ENCODE data around the gene SLC4A11. TPM values are rescaled to one million over a fixed set of nuclear protein-coding genes. Genes with fewer than 3 reads are reported as not detected.
"Not testable (repeated sequence)": the region's sequence is repeated elsewhere in the genome, so short reads cannot be mapped to it uniquely, and the experiment has no call there.

SLC4A11 gene
- polyA plus RNA-seq, 1 experiment, result 1.2 TPM

DNA sequence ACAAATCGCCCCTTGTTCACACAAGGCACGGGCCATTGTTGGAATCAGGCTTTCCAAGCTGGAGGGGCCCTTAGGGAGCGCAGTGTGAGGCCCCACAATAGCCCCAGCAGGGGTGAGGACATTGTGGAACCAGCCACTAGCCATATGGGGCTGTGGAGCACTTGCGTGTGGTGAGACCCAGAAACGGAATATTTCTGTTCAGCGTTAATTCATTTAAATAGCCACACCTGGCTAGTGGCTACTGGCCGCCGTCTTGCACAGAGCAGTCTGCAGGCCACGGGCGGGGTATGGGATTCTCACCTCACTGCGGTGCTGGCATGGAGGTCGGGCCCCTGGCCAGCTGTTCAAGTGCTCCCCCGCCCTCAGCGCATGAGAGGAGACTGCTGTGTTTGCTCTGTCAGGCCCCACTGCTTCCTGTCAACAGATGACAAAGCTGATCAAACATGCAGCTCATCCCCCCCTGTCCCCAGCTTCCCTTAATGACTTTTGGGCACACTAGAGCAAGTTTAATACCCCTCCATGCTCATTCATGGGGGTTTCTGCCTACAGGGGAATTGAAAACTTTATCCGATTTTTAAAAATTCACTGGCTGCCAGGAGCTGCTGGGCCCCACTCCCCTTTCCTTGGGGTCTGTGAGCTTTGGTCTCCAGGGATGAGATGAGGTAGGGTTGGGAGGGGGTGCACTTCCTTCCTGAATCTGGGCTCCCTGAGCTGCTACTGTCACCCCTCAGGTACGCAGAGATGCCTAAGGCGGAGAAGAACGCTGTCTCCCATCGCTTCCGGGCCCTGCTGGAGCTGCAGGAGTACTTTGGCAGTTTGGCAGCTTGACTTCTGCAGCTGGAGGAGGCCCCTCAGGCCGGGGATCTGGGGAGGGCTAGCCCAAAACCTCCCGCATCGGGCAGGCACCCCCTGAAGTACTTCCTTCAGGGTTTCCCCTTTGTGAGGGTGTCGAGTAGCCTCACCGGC is 16.1 kb downstream of the SLC4A11 start:
- H3K4me3 ChIP-seq (ENCODE audit: low read depth, low read length), result no peak overlapping the region
- DNase-seq (ENCODE audit: low read depth), result no peak
- peaks cover 12% of the 10 kb centered on the region for H3K36me3 ChIP-seq (ENCODE audit: control insufficient read depth, insufficient read depth, low read length)
- no peaks in the 10 kb centered on the region for H3K27me3 ChIP-seq (ENCODE audit: control insufficient read depth, insufficient read depth, low read length)
- TF ChIP-seq, protein P1, sequence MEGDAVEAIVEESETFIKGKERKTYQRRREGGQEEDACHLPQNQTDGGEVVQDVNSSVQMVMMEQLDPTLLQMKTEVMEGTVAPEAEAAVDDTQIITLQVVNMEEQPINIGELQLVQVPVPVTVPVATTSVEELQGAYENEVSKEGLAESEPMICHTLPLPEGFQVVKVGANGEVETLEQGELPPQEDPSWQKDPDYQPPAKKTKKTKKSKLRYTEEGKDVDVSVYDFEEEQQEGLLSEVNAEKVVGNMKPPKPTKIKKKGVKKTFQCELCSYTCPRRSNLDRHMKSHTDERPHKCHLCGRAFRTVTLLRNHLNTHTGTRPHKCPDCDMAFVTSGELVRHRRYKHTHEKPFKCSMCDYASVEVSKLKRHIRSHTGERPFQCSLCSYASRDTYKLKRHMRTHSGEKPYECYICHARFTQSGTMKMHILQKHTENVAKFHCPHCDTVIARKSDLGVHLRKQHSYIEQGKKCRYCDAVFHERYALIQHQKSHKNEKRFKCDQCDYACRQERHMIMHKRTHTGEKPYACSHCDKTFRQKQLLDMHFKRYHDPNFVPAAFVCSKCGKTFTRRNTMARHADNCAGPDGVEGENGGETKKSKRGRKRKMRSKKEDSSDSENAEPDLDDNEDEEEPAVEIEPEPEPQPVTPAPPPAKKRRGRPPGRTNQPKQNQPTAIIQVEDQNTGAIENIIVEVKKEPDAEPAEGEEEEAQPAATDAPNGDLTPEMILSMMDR (IDR thresholded peaks at IDR 0.05; ENCODE audit: insufficient read depth, low read depth, low read length), result no peak
- POLR2A ChIA-PET, result no interaction called here
- CTCF ChIA-PET, result interaction anchor here (1.1 kb wide), 1 partner anchor 488 kb away, joined by 4 read pairs; no protein-coding TSS in a partner anchor

DNA sequence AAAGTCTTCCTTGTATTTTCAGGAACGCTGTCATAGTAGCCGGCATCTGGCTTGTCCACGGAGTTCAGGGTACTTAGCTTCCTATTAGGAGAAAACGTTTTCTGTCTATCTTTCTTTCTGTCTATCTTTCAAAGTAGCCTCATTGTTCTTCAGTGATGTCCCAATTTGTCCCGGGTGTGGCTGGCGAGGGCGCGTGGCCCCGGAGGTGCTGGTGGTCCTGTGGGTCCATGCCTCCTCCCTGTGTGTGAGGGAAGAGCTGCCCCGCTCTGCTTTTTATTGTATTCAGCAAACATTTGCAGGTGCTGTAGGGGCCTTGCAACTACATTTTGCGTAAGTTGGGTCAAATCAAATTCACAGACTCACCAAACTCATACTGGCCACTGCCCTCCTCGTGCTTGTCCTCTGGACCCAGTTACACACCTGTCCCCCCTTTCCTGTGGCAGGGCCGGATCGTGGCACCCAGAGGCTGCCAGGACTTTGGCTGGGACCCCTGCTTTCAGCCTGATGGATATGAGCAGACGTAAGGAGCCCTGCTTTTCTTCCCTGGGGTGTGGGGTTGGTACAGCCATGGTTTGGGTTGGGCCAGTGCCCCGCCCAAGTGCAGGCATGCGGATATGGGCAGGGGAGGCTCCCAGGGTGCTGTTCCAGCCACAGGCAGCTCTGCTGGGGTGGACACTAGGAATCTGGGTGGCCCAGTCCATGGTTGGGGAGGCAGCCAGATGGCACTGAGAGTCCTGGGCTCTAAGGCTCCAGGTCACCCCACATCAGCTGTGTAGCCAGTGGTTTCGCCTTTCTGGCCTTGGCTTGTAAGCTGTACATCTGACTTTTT is 17.4 kb downstream of the SLC4A11 start:
- no peak for DNase-seq (ENCODE audit: low read depth)
- CTCF ChIA-PET, result interaction anchor here (2.0 to 3.7 kb wide), 2 partner anchors 12 to 95 kb away, joined by 5 to 21 read pairs; no protein-coding TSS in a partner anchor
- TF ChIP-seq, protein P1 (IDR thresholded peaks at IDR 0.05; ENCODE audit: insufficient read depth, low read depth, low read length), result no peak
- Histone ChIP-seq H3K27me3 (ENCODE audit: control insufficient read depth, insufficient read depth, low read length) (no peaks in the 10 kb centered on the region), H3K36me3 (ENCODE audit: control insufficient read depth, insufficient read depth, low read length) (peaks cover 13% of the 10 kb centered on the region), H3K4me3 (ENCODE audit: low read depth, low read length) (no peak overlapping the region)
- POLR2A ChIA-PET, result no interaction called here

DNA sequence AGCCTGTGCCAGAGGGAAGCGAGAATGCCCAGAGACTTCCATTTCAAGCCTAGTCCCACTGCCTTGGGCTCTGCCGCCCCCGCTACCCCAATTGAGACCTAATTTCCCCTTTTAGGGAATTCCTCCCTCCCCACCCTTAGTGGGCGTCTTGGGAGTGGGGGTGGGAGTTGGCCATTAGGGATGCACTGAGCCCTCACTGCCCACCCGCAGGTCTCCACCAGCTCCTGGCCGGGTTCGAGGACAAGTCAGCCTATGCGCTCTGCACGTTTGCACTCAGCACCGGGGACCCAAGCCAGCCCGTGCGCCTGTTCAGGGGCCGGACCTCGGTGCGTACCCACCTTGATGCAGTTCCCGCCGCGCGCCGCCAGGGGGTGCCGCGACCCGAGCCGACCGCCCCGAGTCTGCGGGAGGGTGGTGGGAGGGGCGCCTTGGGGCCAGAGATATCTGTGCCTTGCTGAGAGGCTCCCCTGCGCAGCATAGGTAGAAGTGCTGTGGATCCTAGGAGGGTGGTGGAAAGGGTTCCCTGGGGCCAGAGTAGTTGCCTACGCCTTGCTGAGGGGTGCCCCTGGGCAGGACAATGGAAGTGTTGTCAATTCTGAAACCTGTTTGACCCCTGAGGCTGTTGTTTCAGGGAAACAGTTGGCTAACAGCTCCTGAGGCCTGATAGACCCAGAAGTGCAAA is 20.5 kb downstream of the SLC4A11 start:
- Histone ChIP-seq H3K36me3 (ENCODE audit: control insufficient read depth, insufficient read depth, low read length) (peaks cover 23% of the 10 kb centered on the region), H3K4me3 (ENCODE audit: low read depth, low read length) (no peak overlapping the region), H3K27me3 (ENCODE audit: control insufficient read depth, insufficient read depth, low read length) (no peaks in the 10 kb centered on the region)
- ChIA-PET CTCF (interaction anchor here (0.5 to 3.7 kb wide), 25 partner anchors 9 to 429 kb away, joined by 3 to 21 read pairs (median 4); partner anchors contain the start of genes ITPA and SLC4A11), POLR2A (no interaction called here)
- DNase-seq (ENCODE audit: low read depth), result no peak
- TF ChIP-seq, protein P1 (IDR thresholded peaks at IDR 0.05; ENCODE audit: insufficient read depth, low read depth, low read length), result peak; percentile 92

DNA sequence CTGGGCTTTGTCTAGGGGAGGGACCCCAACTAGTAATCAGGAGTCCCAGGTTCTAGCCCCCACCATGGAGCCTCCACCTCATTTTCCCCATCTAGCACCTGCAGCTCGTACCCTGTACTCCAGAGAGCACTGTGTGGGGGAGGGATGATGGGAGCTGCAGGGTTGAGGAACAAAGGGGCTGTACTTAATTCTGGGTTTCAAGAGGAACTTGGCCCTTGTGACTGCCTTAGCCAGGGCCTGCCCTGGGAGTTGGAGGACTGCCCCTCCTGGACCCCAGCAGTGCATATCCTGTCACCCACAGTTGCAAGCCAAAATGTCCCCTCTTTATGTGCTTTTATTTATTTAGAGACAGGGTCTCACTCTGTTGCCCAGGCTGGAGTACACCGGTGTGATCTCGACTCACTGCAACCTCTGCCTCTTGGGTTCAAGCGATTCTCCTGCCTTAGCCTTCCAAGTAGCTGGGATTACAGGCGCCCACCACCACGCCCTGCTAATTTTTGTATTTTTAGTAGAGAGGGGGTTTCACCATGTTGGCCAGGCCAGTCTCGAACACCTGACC is 23.6 kb downstream of the SLC4A11 start:
- DNase-seq (ENCODE audit: low read depth); H3K27me3 ChIP-seq (ENCODE audit: control insufficient read depth, insufficient read depth, low read length); POLR2A ChIA-PET; H3K4me3 ChIP-seq (ENCODE audit: low read depth, low read length): not testable (repeated sequence)
- CTCF ChIA-PET, result interaction anchor here (1.2 kb wide), 1 partner anchor 115 kb away, joined by 4 read pairs; no protein-coding TSS in a partner anchor
- H3K36me3 ChIP-seq (ENCODE audit: control insufficient read depth, insufficient read depth, low read length), result peaks cover 15% of the 10 kb centered on the region

DNA sequence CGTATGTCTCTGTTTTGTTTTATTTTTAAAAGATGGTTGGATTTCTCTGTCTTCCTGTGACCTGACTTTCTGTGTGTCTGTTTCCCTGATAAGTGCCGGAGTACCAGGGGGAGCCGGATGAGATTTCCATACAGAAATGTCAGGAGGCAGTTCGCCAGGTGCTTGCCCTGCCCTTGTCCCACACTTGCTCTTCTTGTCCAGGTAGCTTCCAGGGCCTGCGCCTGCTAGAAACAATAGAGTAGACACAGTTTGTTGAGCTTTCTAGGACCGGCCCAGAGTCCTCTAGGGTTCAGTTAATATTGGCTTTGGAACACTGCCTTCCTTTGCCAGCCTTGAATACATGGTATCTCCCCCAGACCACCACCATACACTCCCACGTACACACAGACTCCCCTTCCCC is 25.8 kb downstream of the SLC4A11 start:
- no peak for DNase-seq (ENCODE audit: low read depth)
- TF ChIP-seq, protein P1 (IDR thresholded peaks at IDR 0.05; ENCODE audit: insufficient read depth, low read depth, low read length), result no peak
- no peaks in the 10 kb centered on the region for H3K27me3 ChIP-seq (ENCODE audit: control insufficient read depth, insufficient read depth, low read length)
- ChIA-PET POLR2A (no interaction called here), CTCF (no interaction called here)
- H3K36me3 ChIP-seq (ENCODE audit: control insufficient read depth, insufficient read depth, low read length), result peaks cover 13% of the 10 kb centered on the region
- no peak overlapping the region for H3K4me3 ChIP-seq (ENCODE audit: low read depth, low read length)

Measured in BJ (cell line).